D721Med (cell line): Measurements from ENCODE around the gene HIC1.

Experiments
- DNase-seq: peaks from one replicate; pipeline ENCODE4 v3.0.0; 2011; ENCODE audit warnings: low spot score; ENCODE audit not compliant: insufficient read length
- FAIRE-seq: peaks from 2 replicates; lab custom pipeline; 2011; peaks lifted over from hg19 to GRCh38; lab: Jason Lieb, UNC
- TF ChIP-seq, protein P1 (sequence below): IDR thresholded peaks from 2 replicates; pipeline ENCODE4 v1.5.1; 2012; ENCODE audit warnings: mild to moderate bottlenecking, control low read depth; ENCODE audit not compliant: insufficient read depth; ENCODE audit errors: missing control alignments

Gene HIC1

GRCh38 chr17:2067608-2068024, 12.7 kb downstream of the HIC1 start:
- FAIRE-seq (no peak), DNase-seq (no peak)
- TF ChIP-seq, protein P1, sequence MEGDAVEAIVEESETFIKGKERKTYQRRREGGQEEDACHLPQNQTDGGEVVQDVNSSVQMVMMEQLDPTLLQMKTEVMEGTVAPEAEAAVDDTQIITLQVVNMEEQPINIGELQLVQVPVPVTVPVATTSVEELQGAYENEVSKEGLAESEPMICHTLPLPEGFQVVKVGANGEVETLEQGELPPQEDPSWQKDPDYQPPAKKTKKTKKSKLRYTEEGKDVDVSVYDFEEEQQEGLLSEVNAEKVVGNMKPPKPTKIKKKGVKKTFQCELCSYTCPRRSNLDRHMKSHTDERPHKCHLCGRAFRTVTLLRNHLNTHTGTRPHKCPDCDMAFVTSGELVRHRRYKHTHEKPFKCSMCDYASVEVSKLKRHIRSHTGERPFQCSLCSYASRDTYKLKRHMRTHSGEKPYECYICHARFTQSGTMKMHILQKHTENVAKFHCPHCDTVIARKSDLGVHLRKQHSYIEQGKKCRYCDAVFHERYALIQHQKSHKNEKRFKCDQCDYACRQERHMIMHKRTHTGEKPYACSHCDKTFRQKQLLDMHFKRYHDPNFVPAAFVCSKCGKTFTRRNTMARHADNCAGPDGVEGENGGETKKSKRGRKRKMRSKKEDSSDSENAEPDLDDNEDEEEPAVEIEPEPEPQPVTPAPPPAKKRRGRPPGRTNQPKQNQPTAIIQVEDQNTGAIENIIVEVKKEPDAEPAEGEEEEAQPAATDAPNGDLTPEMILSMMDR, result no peak

- no peak for DNase-seq
- FAIRE-seq, result no peak
These were observed 13.2 kb downstream of the HIC1 start for GRCh38 chr17:2068031-2068518.

GRCh38 chr17:2068519-2069051, 13.7 kb downstream of the HIC1 start:
- no peak for FAIRE-seq
- TF ChIP-seq, protein P1, result no peak
- DNase-seq, result no peak

More at GRCh38 chr17:2068031-2068518, 13.2 kb downstream of the HIC1 start:
- TF ChIP-seq, protein P1, result no peak

DNA sequence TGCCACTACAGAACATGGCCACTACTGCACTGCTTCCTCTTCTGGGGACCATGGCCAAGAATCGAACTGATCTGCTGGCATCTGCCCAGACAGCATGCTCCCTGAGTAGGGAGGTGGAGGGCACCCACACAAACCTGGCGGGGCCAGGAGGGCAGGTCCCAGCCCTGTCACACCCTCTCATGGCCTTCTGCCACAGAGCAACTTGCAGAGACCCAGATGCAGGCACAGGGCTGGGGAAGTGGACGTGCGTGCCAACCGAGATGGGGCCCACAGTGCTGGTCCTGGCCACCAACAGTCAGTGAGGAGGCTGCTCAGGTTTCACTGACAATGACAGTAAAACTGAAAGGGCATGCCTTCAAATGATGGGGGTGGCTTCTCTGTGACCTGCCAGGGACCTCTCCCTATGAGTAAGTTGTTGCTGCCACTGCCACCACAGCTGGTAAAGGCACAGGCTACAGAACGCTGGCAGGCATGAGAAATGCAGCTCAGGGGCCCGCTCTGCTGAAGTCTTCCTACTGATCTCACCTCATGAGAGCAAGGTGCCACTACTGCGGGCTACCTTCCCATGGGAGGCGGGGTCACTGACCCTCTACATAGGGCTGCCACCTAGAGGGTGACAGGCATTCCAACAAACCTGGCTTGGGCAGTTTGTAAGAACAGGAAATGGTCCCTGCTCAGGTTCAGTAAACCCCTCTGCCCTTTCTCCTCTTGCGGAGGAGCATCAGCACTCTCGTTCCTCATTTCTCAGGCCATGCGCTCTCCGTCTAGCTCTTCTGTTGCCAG, 15.5 kb downstream of the HIC1 start:
- no peak for DNase-seq
- TF ChIP-seq, protein P1, result no peak
- no peak for FAIRE-seq

GRCh38 chr17:2071024-2071385, 16.1 kb downstream of the HIC1 start:
- TF ChIP-seq, protein P1, result no peak
- FAIRE-seq (no peak), DNase-seq (no peak)

GRCh38 chr17:2071455-2072281, 16.8 kb downstream of the HIC1 start:
- DNase-seq, result no peak
- no peak for FAIRE-seq
- TF ChIP-seq, protein P1, result no peak
